Measurements from ENCODE around the gene COL4A3. TPM values are rescaled to one million over a fixed set of nuclear protein-coding genes. Genes with fewer than 3 reads are reported as not detected.
A peak's percentile ranks its signal among the peaks of the same experiment; 100 is the strongest.

The COL4A3 gene
- total RNA-seq, 1 donor from 2014 or later, result not detected

GRCh38 chr2:227146456-227146855, 18.0 kb upstream of the COL4A3 start:
- no peaks in the 10 kb centered on the region for H3K4me1 Mint-ChIP-seq (ENCODE audit: low read depth)
- H3K9me3 Mint-ChIP-seq, result peaks cover 13% of the 10 kb centered on the region
- H3K27ac Mint-ChIP-seq, result no peak overlapping the region
- H3K4me3 Mint-ChIP-seq, result no peak overlapping the region
- no peaks in the 10 kb centered on the region for H3K36me3 Mint-ChIP-seq (ENCODE audit: low read depth)
- no peaks in the 10 kb centered on the region for H3K27me3 Mint-ChIP-seq (ENCODE audit: insufficient read depth)
- DNase-seq (ENCODE audit: low spot score), result no peak
- intact Hi-C loops (cut with micrococcal nuclease), result no loop called here

DNA sequence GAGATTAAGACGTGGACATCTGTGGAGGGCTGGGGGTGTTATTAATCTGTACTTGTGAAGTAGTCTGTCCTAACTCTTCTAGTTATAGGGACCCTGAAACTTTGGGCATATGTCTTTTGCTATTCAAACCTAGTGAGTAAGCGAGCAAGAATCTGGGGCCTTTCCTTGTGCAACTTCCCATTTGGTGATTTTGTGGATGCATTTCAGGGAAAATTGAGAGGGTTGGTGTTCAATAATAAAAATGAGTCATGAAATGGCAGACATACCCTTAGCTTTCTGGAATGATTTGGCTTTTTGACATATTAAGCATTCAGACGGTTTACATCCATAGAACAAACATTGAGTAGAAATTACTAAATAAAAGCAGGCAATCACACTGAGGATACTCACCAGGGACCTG, 17.4 kb upstream of the COL4A3 start:
- Mint-ChIP-seq H3K4me3 (no peak overlapping the region), H3K36me3 (ENCODE audit: low read depth) (no peaks in the 10 kb centered on the region), H3K27ac (no peak overlapping the region), H3K9me3 (peaks cover 13% of the 10 kb centered on the region), H3K4me1 (ENCODE audit: low read depth) (no peaks in the 10 kb centered on the region), H3K27me3 (ENCODE audit: insufficient read depth) (no peaks in the 10 kb centered on the region)
- DNase-seq (ENCODE audit: low spot score), result no peak
- intact Hi-C loops (cut with micrococcal nuclease), result no loop called here

DNA sequence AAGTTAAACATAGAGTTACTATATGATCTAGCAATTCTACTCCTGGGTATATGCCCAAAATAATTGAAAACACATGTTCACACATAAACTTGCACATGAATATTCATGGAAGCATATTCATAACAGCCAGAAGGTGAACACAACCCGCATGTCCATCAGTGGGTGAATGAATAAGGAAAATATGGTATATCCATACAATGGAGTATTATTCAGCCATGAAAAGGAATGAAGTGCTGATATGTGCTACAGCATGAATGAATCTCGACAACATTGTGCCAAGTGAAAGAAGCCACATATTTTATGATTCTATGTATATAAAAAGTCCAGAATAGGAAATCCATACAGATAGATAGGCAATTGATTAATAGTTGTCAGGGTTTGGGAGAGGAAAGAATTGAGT, 16.3 kb upstream of the COL4A3 start:
- intact Hi-C loops (cut with micrococcal nuclease), result no loop called here
- Mint-ChIP-seq H3K4me1 (ENCODE audit: low read depth) (no peaks in the 10 kb centered on the region), H3K27me3 (ENCODE audit: insufficient read depth) (no peaks in the 10 kb centered on the region), H3K4me3 (no peak overlapping the region), H3K36me3 (ENCODE audit: low read depth) (no peaks in the 10 kb centered on the region), H3K27ac (no peak overlapping the region), H3K9me3 (peaks cover 13% of the 10 kb centered on the region)
- no peak for DNase-seq (ENCODE audit: low spot score)

GRCh38 chr2:227150222-227150936, 14.0 kb upstream of the COL4A3 start:
- Mint-ChIP-seq H3K9me3 (peaks cover 13% of the 10 kb centered on the region), H3K27me3 (ENCODE audit: insufficient read depth) (no peaks in the 10 kb centered on the region), H3K4me3 (no peak overlapping the region), H3K27ac (no peak overlapping the region), H3K36me3 (ENCODE audit: low read depth) (no peaks in the 10 kb centered on the region), H3K4me1 (ENCODE audit: low read depth) (no peaks in the 10 kb centered on the region)
- no peak for DNase-seq (ENCODE audit: low spot score)
- intact Hi-C loops (cut with micrococcal nuclease), result no loop called here

- H3K36me3 Mint-ChIP-seq (ENCODE audit: low read depth), result no peaks in the 10 kb centered on the region
- intact Hi-C loops (cut with micrococcal nuclease), result no loop called here
- H3K9me3 Mint-ChIP-seq, result peaks cover 13% of the 10 kb centered on the region
- H3K4me1 Mint-ChIP-seq (ENCODE audit: low read depth), result no peaks in the 10 kb centered on the region
- no peaks in the 10 kb centered on the region for H3K27me3 Mint-ChIP-seq (ENCODE audit: insufficient read depth)
- H3K4me3 Mint-ChIP-seq, result no peak overlapping the region
- H3K27ac Mint-ChIP-seq, result no peak overlapping the region
- DNase-seq (ENCODE audit: low spot score), result no peak
Measured at GRCh38 chr2:227152093-227152766, 12.2 kb upstream of the COL4A3 start.

GRCh38 chr2:227153307-227153706, 11.1 kb upstream of the COL4A3 start:
- Mint-ChIP-seq H3K4me3 (no peak overlapping the region), H3K27ac (no peak overlapping the region), H3K4me1 (ENCODE audit: low read depth) (no peaks in the 10 kb centered on the region), H3K36me3 (ENCODE audit: low read depth) (no peaks in the 10 kb centered on the region), H3K9me3 (peaks cover 9% of the 10 kb centered on the region), H3K27me3 (ENCODE audit: insufficient read depth) (peaks cover 3% of the 10 kb centered on the region)
- intact Hi-C loops (cut with micrococcal nuclease), result no loop called here
- no peak for DNase-seq (ENCODE audit: low spot score)

DNA sequence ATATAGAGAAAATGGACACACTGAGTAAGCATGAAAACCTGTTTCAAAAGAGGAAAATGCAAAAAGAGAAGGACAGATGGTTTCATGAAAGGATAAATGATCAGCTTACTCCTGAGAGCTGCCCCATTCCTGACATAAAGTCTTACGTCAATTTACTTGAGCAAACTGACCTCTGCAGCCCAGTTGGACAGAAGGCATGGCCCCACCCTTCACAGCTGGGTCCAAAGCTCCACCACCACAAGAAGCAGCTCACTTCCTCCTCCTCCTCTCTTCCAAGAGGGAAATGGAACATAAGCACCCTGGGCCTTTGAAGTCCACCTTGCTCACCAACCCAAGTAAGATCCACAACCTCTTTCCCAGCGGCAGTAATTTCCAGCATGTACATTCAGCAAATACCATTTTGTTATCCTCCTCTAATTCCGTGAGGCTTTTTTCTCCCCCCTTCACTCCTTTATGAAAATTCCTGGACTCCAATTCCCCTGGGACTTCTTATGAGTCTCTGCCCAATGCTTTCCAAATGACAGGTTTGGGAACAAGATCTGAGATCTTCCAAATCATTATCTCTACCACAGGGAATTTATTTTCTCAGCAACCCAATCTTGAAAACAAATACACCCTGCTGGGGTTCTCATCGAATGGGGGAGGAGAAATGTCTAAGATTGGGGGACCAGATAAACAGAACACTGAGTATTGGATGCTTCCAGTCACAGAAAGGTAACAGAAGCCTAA, 10.5 kb upstream of the COL4A3 start:
- Mint-ChIP-seq H3K27me3 (ENCODE audit: insufficient read depth) (peaks cover 3% of the 10 kb centered on the region), H3K27ac (no peak overlapping the region), H3K9me3 (peaks cover 9% of the 10 kb centered on the region), H3K4me3 (no peak overlapping the region), H3K4me1 (ENCODE audit: low read depth) (no peaks in the 10 kb centered on the region), H3K36me3 (ENCODE audit: low read depth) (no peaks in the 10 kb centered on the region)
- no peak for DNase-seq (ENCODE audit: low spot score)
- intact Hi-C loops (cut with micrococcal nuclease), result no loop called here

DNA sequence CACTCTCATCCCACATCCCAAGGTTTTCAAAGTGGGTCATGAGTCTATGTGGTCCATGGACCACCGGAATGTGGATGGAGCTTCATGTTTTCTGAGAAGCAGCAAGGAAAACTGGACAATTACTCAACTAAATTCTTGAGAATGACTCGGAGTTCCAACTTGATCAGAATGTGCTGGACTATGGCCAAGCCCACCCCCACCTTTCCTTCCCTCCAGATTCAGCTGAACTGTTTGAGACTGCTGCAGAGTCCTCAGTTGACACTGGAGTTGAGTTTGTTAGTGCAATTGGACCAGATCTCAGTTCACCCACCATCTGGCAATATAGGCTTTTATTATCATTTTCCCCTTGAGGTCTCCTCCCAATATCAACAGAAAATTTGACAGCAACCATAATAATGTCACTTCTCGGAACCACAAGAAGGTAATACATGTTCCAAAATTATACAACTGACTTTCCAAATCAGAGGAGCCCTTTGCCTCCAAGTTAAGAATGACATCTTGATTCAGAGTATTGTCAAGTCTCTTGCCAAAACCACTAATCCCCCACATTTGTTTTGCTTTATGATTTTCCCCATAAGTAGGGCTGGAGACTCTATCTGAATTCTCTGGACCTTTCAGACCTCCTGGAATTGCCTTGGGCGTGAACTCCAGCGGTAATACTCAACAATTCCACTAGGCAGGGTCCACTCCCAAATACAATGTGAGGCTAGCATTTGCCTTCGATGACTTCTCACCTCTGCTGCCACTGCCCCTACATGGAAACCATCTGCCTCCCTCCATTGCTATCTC, 9.2 kb upstream of the COL4A3 start:
- no peak overlapping the region for H3K4me3 Mint-ChIP-seq
- peaks cover under 1% of the 10 kb centered on the region for H3K9me3 Mint-ChIP-seq
- no peak overlapping the region for H3K27ac Mint-ChIP-seq

GRCh38 chr2:227160164-227160563, 4.3 kb upstream of the COL4A3 start:
- Mint-ChIP-seq H3K4me3 (no peak overlapping the region), H3K36me3 (ENCODE audit: low read depth) (no peaks in the 10 kb centered on the region), H3K27ac (no peak overlapping the region), H3K4me1 (ENCODE audit: low read depth) (no peaks in the 10 kb centered on the region), H3K9me3 (no peaks in the 10 kb centered on the region), H3K27me3 (ENCODE audit: insufficient read depth) (peaks cover 26% of the 10 kb centered on the region)
- DNase-seq (ENCODE audit: low spot score), result no peak
- intact Hi-C loops (cut with micrococcal nuclease), result no loop called here

More for the DNA sequence above, 9.2 kb upstream of the COL4A3 start:
- no peak for DNase-seq (ENCODE audit: low spot score)
- H3K4me1 Mint-ChIP-seq (ENCODE audit: low read depth), result no peaks in the 10 kb centered on the region
- peaks cover 3% of the 10 kb centered on the region for H3K27me3 Mint-ChIP-seq (ENCODE audit: insufficient read depth)
- H3K36me3 Mint-ChIP-seq (ENCODE audit: low read depth), result no peaks in the 10 kb centered on the region
- intact Hi-C loops (cut with micrococcal nuclease), result no loop called here

GRCh38 chr2:227161947-227162346, 2.5 kb upstream of the COL4A3 start:
- peaks cover 42% of the 10 kb centered on the region for H3K27me3 Mint-ChIP-seq (ENCODE audit: insufficient read depth)
- no peak for DNase-seq (ENCODE audit: low spot score)
- intact Hi-C loops (cut with micrococcal nuclease), result no loop called here
- H3K27ac Mint-ChIP-seq, result no peak overlapping the region
- no peaks in the 10 kb centered on the region for H3K36me3 Mint-ChIP-seq (ENCODE audit: low read depth)
- H3K9me3 Mint-ChIP-seq, result no peaks in the 10 kb centered on the region
- H3K4me3 Mint-ChIP-seq, result no peak overlapping the region
- H3K4me1 Mint-ChIP-seq (ENCODE audit: low read depth), result no peaks in the 10 kb centered on the region

DNA sequence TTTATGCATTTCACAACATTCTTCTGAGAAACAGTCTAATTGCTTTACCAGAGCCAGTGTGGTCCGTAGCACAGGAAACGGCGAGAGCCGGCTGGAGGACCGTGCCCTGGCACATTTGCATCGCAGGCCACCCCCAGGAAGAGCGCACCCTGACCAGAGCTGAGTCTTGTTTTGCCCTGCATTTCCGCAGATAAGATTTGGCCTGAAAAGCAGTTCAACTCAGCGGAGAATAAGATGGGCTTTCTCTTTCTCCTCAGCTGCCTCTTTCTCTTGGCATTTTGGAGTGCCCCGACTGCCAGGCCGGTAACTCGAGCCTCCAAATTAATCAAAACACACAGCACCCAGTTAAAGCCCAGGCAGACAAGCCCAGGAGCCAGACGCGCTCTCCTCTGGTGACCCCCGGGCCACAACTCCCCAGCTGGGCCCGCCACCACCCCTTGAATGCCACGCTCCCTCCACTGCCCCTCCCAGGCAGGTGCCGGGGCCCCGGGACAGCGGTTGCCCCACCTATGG, 883 bp upstream of the COL4A3 start:
- no peaks in the 10 kb centered on the region for H3K36me3 Mint-ChIP-seq (ENCODE audit: low read depth)
- intact Hi-C loops (cut with micrococcal nuclease), result no loop called here

DNA sequence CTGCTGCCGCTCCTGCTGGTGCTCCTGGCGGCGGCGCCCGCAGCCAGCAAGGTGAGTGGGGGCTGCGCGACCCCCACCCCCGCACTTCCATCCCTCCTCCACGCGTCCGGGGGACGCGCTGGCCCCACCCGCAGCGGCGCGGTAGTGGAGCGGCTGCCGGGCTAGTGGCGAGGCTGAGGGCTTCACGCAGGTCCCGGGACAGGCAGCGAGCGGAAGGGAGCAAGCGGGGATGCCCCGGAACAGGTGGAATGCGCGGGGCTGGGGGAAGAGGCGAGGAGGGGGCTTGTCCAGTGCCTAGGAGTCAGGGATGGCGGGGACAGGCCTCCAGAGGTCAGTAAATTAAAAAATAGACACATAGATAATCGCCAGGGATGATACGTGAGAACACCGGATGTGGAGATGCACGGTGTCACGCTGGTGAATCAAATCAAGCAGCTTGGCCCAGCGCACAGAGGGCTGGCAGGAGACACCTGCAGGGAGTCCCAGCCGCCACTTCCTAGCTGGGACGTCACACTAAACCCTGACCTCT, 403 bp downstream of the COL4A3 start:
- H3K36me3 Mint-ChIP-seq (ENCODE audit: low read depth), result no peaks in the 10 kb centered on the region
- intact Hi-C loops (cut with micrococcal nuclease), result no loop called here
- H3K4me3 Mint-ChIP-seq, result no peak overlapping the region
- H3K27me3 Mint-ChIP-seq (ENCODE audit: insufficient read depth), result peaks cover 39% of the 10 kb centered on the region
- H3K9me3 Mint-ChIP-seq, result no peaks in the 10 kb centered on the region
- no peak for DNase-seq (ENCODE audit: low spot score)
- no peak overlapping the region for H3K27ac Mint-ChIP-seq
- H3K4me1 Mint-ChIP-seq (ENCODE audit: low read depth), result no peaks in the 10 kb centered on the region

More for the DNA sequence above, 883 bp upstream of the COL4A3 start:
- H3K27me3 Mint-ChIP-seq (ENCODE audit: insufficient read depth), result peaks cover 39% of the 10 kb centered on the region
- DNase-seq (ENCODE audit: low spot score), result no peak
- H3K4me3 Mint-ChIP-seq, result peak overlapping the region; percentile 62
- H3K27ac Mint-ChIP-seq, result no peak overlapping the region
- H3K9me3 Mint-ChIP-seq, result no peaks in the 10 kb centered on the region
- no peaks in the 10 kb centered on the region for H3K4me1 Mint-ChIP-seq (ENCODE audit: low read depth)

All from activated T-helper 1 cell treated with anti-CD3 and anti-CD28 coated beads, Interleukin-12 subunit alpha, Interleukin-12 subunit beta, Interleukin-2, Interleukin-4 antibody, amounts not matched to agents 30 ng/mL and 10 ng/mL and 1 ng/mL, durations not matched to agents 14 hours and 24 hours and 36 hours (primary cell).